PFSK-1 (cell line): Measurements from ENCODE around the gene SPRY1.

ENCODE experiments used
- POLR2AphosphoS5 ChIP-seq: IDR thresholded peaks from 2 replicates; pipeline ENCODE4 v1.6.1; 2012; ENCODE audit warnings: low read depth, mild to moderate bottlenecking, control low read depth, low read length, moderate library complexity
- TAF1 ChIP-seq: IDR thresholded peaks from 2 replicates; pipeline ENCODE4 v1.6.1; 2012; ENCODE audit warnings: low read length, control low read depth, borderline replicate concordance; ENCODE audit not compliant: insufficient read depth

DNA sequence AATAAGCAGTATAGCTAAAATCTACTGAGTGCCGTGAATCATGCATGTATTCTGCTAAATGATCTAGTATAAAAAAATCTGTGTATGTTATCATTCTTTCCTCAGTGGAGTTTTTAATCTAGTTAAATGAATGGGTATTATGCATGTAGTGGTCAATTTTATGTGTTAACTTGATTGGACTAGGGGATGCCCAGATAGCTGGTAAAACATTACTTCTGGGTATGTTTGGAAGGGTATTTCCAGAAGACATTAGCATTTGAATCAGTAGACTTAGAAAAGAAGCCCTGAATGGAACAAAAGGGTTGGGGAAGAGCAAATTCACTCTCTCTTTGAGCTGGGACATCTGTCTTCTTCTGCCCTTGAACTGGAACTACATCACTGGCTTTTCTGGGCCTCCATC lies 34.5 kb upstream of the SPRY1 start:
- TF ChIP-seq POLR2AphosphoS5 (no peak), TAF1 (no peak)
